Body of pancreas (tissue), 4 donors: ENCODE results near the gene CDK5RAP2. TPM values are rescaled to one million over a fixed set of nuclear protein-coding genes. Genes with fewer than 3 reads are reported as not detected.
"Not testable (repeated sequence)": the region's sequence is repeated elsewhere in the genome, so short reads cannot be mapped to it uniquely, and the experiment has no call there.

Experiments used
- ATAC-seq: fragments of 150-250 bp; one replicate; pipeline ENCODE4 v1.9.1; 2016
- DNase-seq, 4 donors: peaks; one replicate each; pipeline ENCODE4 v3.0.0-alpha.2; 2019
- H3K27ac ChIP-seq, 4 donors: fragments of 200-600 bp; sonication (generic); 1 replicate in 3 of 4; 2 replicates in 1 of 4; pipeline versions ENCODE4 v1.5.1 to v1.6.1; 2016 to 2019; ENCODE audit warnings: mild to moderate bottlenecking in 1 of 4, mixed read lengths in 1 of 4, moderate library complexity in 1 of 4
- H3K27me3 ChIP-seq, 2 donors: fragments of 200-600 bp; sonication (generic); one replicate each; pipeline ENCODE4 v1.6.0; 2016; ENCODE audit warnings: mild to moderate bottlenecking in 1 of 2
- H3K36me3 ChIP-seq, 2 donors: fragments of 200-600 bp; sonication (generic); replicated peaks in 1 of 2; 2 replicates each; pipeline ENCODE4 v1.5.1; 2016; ENCODE audit warnings: low read depth in 2 of 2; ENCODE audit not compliant: insufficient read depth in 1 of 2
- H3K4me1 ChIP-seq: fragments of 200-600 bp; sonication (generic); one replicate; pipeline ENCODE4 v1.6.0; 2016
- H3K4me3 ChIP-seq, 2 donors: fragments of 200-600 bp; sonication (generic); 1 replicate in 1 of 2; 2 replicates in 1 of 2; pipeline ENCODE4 v1.5.1; 2016 to 2019
- H3K9me3 ChIP-seq, 3 donors: fragments of 200-600 bp; sonication (generic); 1 replicate in 2 of 3; 2 replicates in 1 of 3; pipeline ENCODE4 v1.5.1; 2016
- CTCF ChIP-seq, 7 experiments: fragments of 450-650 bp in 4 of 7; fragments of 200-600 bp in 3 of 7; sonication (generic) in 3 of 7; IDR thresholded peaks; one replicate each; pipeline ENCODE4 v1.5.1; 2016 to 2019; ENCODE audit warnings: antibody characterized with exemption in 7 of 7
- POLR2A ChIP-seq, 3 donors: fragments of 450-650 bp; IDR thresholded peaks; one replicate each; pipeline ENCODE4 v1.6.1; 2016; ENCODE audit warnings: antibody characterized with exemption in 3 of 3, mild to moderate bottlenecking in 2 of 3
- WGBS, 2 donors: methylation state at CpG; one replicate each; pipeline ENCODE4 v1.1.5; 2017; 5-methylcytosine and 5-hydroxymethylcytosine counted together
- intact Hi-C: fragments of 100-400 bp; cut with DNase I; formaldehyde crosslinking; loops from one replicate; pipeline ENCODE4 v1.15.1; 2023
- total RNA-seq, 2 donors: library from RNA; depleted of rRNA; stranded (reverse); fragments of >200 nt; gene quantifications; one replicate each; pipeline ENCODE4 v1.1.0, GENCODE V29; 2016

The CDK5RAP2 gene
- total RNA-seq, 2 donors from 2014 or later: 21.5 to 45.5 TPM

GRCh38 chr9:120557205-120557604 lies 22.8 kb downstream of the CDK5RAP2 start:
- no peak for ATAC-seq
- TF ChIP-seq CTCF (IDR thresholded peaks at IDR 0.05) (no peak), POLR2A (IDR thresholded peaks at IDR 0.05) (no peak)
- no peak for DNase-seq
- H3K4me3 ChIP-seq: no peak overlapping the region
- WGBS, 2 donors: 39 to 46% methylated on average over 2 of the region's 2 CpGs
- no peaks in the 10 kb centered on the region for H3K9me3 ChIP-seq
- intact Hi-C loops: no loop called here
- H3K36me3 ChIP-seq: no peaks in the 10 kb centered on the region
- H3K4me1 ChIP-seq: no peaks in the 10 kb centered on the region
- no peak overlapping the region for H3K27ac ChIP-seq
- H3K27me3 ChIP-seq: no peaks in the 10 kb centered on the region

- no peaks in the 10 kb centered on the region for H3K9me3 ChIP-seq
- no peak for TF ChIP-seq POLR2A (IDR thresholded peaks at IDR 0.05)
- TF ChIP-seq CTCF (IDR thresholded peaks at IDR 0.05): no peak
- H3K36me3 ChIP-seq: no peaks in the 10 kb centered on the region
- intact Hi-C loops: no loop called here
- no peak overlapping the region for H3K27ac ChIP-seq
- WGBS, 2 donors: 82 to 93% methylated on average over 3 of the region's 3 CpGs
- ATAC-seq (no peak), DNase-seq (no peak)
- no peaks in the 10 kb centered on the region for H3K27me3 ChIP-seq
- no peaks in the 10 kb centered on the region for H3K4me1 ChIP-seq
- no peak overlapping the region for H3K4me3 ChIP-seq
Observed at GRCh38 chr9:120556775-120557174, 23.2 kb downstream of the CDK5RAP2 start.

GRCh38 chr9:120555839-120556238 lies 24.1 kb downstream of the CDK5RAP2 start:
- Histone ChIP-seq H3K4me3 (no peak overlapping the region), H3K36me3 (no peaks in the 10 kb centered on the region), H3K27me3 (no peaks in the 10 kb centered on the region), H3K9me3 (no peaks in the 10 kb centered on the region), H3K27ac (no peak overlapping the region), H3K4me1 (no peaks in the 10 kb centered on the region)
- no peak for DNase-seq
- no peak for ATAC-seq
- intact Hi-C loops: no loop called here
- TF ChIP-seq POLR2A (IDR thresholded peaks at IDR 0.05): no peak
- no peak for TF ChIP-seq CTCF (IDR thresholded peaks at IDR 0.05)
- WGBS, 2 donors: 78 to 83% methylated on average over 4 of the region's 4 CpGs

- ATAC-seq, DNase-seq, H3K4me1 ChIP-seq, H3K27me3 ChIP-seq, H3K4me3 ChIP-seq, H3K36me3 ChIP-seq, H3K9me3 ChIP-seq, H3K27ac ChIP-seq, intact Hi-C loops: not testable (repeated sequence)
- 93 to 94% methylated on average over 6 of the region's 7 CpGs for WGBS, 2 donors
Observed at GRCh38 chr9:120552210-120552704, 27.7 kb downstream of the CDK5RAP2 start.

GRCh38 chr9:120545701-120546550 lies 34.0 kb downstream of the CDK5RAP2 start:
- H3K9me3 ChIP-seq: no peaks in the 10 kb centered on the region
- no peak for ATAC-seq
- no peak overlapping the region for H3K27ac ChIP-seq
- H3K27me3 ChIP-seq: no peaks in the 10 kb centered on the region
- no peaks in the 10 kb centered on the region for H3K4me1 ChIP-seq
- TF ChIP-seq POLR2A (IDR thresholded peaks at IDR 0.05) (no peak), CTCF (IDR thresholded peaks at IDR 0.05) (no peak)
- no peak overlapping the region for H3K4me3 ChIP-seq
- 86 to 91% methylated on average over 6 of the region's 6 CpGs for WGBS, 2 donors
- H3K36me3 ChIP-seq: peaks cover 5 to 19% of the 10 kb centered on the region in 2 donors
- intact Hi-C loops: no loop called here
- DNase-seq: no peak
